Body of pancreas (tissue), 4 donors: Measurements from ENCODE around the gene TFDP1. TPM values are rescaled to one million over a fixed set of nuclear protein-coding genes. Genes with fewer than 3 reads are reported as not detected.

Experiments used
- ATAC-seq: fragments of 150-250 bp; one replicate; pipeline ENCODE4 v1.9.1; 2016
- DNase-seq, 4 donors: peaks; one replicate each; pipeline ENCODE4 v3.0.0-alpha.2; 2019
- H3K27ac ChIP-seq, 4 donors: fragments of 200-600 bp; sonication (generic); 1 replicate in 3 of 4; 2 replicates in 1 of 4; pipeline versions ENCODE4 v1.5.1 to v1.6.1; 2016 to 2019; ENCODE audit warnings: mild to moderate bottlenecking in 1 of 4, mixed read lengths in 1 of 4, moderate library complexity in 1 of 4
- H3K27me3 ChIP-seq, 2 donors: fragments of 200-600 bp; sonication (generic); one replicate each; pipeline ENCODE4 v1.6.0; 2016; ENCODE audit warnings: mild to moderate bottlenecking in 1 of 2
- H3K36me3 ChIP-seq, 2 donors: fragments of 200-600 bp; sonication (generic); replicated peaks in 1 of 2; 2 replicates each; pipeline ENCODE4 v1.5.1; 2016; ENCODE audit warnings: low read depth in 2 of 2; ENCODE audit not compliant: insufficient read depth in 1 of 2
- H3K4me1 ChIP-seq: fragments of 200-600 bp; sonication (generic); one replicate; pipeline ENCODE4 v1.6.0; 2016
- H3K4me3 ChIP-seq, 2 donors: fragments of 200-600 bp; sonication (generic); 1 replicate in 1 of 2; 2 replicates in 1 of 2; pipeline ENCODE4 v1.5.1; 2016 to 2019
- H3K9me3 ChIP-seq, 3 donors: fragments of 200-600 bp; sonication (generic); 1 replicate in 2 of 3; 2 replicates in 1 of 3; pipeline ENCODE4 v1.5.1; 2016
- CTCF ChIP-seq, 7 experiments: fragments of 450-650 bp in 4 of 7; fragments of 200-600 bp in 3 of 7; sonication (generic) in 3 of 7; IDR thresholded peaks; one replicate each; pipeline ENCODE4 v1.5.1; 2016 to 2019; ENCODE audit warnings: antibody characterized with exemption in 7 of 7
- POLR2A ChIP-seq, 3 donors: fragments of 450-650 bp; IDR thresholded peaks; one replicate each; pipeline ENCODE4 v1.6.1; 2016; ENCODE audit warnings: antibody characterized with exemption in 3 of 3, mild to moderate bottlenecking in 2 of 3
- WGBS, 2 donors: methylation state at CpG; one replicate each; pipeline ENCODE4 v1.1.5; 2017; 5-methylcytosine and 5-hydroxymethylcytosine counted together
- intact Hi-C: fragments of 100-400 bp; cut with DNase I; formaldehyde crosslinking; loops from one replicate; pipeline ENCODE4 v1.15.1; 2023
- total RNA-seq, 2 donors: library from RNA; depleted of rRNA; stranded (reverse); fragments of >200 nt; gene quantifications; one replicate each; pipeline ENCODE4 v1.1.0, GENCODE V29; 2016

Gene TFDP1
- total RNA-seq, 2 donors from 2014 or later: 16.5 to 22.8 TPM

- TF ChIP-seq POLR2A (IDR thresholded peaks at IDR 0.05) (no peak), CTCF (IDR thresholded peaks at IDR 0.05) (no peak)
- no peaks in the 10 kb centered on the region for H3K27me3 ChIP-seq
- 85 to 93% methylated on average over 17 of the region's 17 CpGs for WGBS, 2 donors
- DNase-seq (no peak), ATAC-seq (no peak)
- H3K4me1 ChIP-seq: no peaks in the 10 kb centered on the region
- peaks cover 0 to 11% of the 10 kb centered on the region in 2 donors for H3K36me3 ChIP-seq
- intact Hi-C loops: no loop called here
- no peaks in the 10 kb centered on the region for H3K9me3 ChIP-seq
- H3K4me3 ChIP-seq: no peak overlapping the region
- no peak overlapping the region for H3K27ac ChIP-seq
These were observed 45.3 kb downstream of the TFDP1 start for GRCh38 chr13:113629866-113630265.

GRCh38 chr13:113630296-113630695, 45.7 kb downstream of the TFDP1 start:
- DNase-seq (no peak), ATAC-seq (no peak)
- intact Hi-C loops: no loop called here
- WGBS, 2 donors: 90 to 93% methylated on average over 11 of the region's 11 CpGs
- H3K4me1 ChIP-seq: no peaks in the 10 kb centered on the region
- H3K27ac ChIP-seq: no peak overlapping the region
- H3K36me3 ChIP-seq: peaks cover 0 to 13% of the 10 kb centered on the region in 2 donors
- TF ChIP-seq POLR2A (IDR thresholded peaks at IDR 0.05) (no peak), CTCF (IDR thresholded peaks at IDR 0.05) (no peak)
- H3K27me3 ChIP-seq: no peaks in the 10 kb centered on the region
- no peaks in the 10 kb centered on the region for H3K9me3 ChIP-seq
- H3K4me3 ChIP-seq: no peak overlapping the region

- H3K27ac ChIP-seq: no peak overlapping the region
- H3K4me1 ChIP-seq: no peaks in the 10 kb centered on the region
- intact Hi-C loops: no loop called here
- H3K9me3 ChIP-seq: no peaks in the 10 kb centered on the region
- TF ChIP-seq CTCF (IDR thresholded peaks at IDR 0.05) (no peak), POLR2A (IDR thresholded peaks at IDR 0.05) (no peak)
- DNase-seq (no peak), ATAC-seq (no peak)
- 57 to 90% methylated on average over 2 to 6 of the region's 6 CpGs for WGBS, 2 donors
- no peak overlapping the region for H3K4me3 ChIP-seq
- H3K27me3 ChIP-seq: no peaks in the 10 kb centered on the region
- H3K36me3 ChIP-seq: peaks cover 0 to 15% of the 10 kb centered on the region in 2 donors
These were observed 46.3 kb downstream of the TFDP1 start for GRCh38 chr13:113630804-113631203.

GRCh38 chr13:113631341-113632095, 47.0 kb downstream of the TFDP1 start:
- Histone ChIP-seq H3K27me3 (no peaks in the 10 kb centered on the region), H3K4me3 (no peak overlapping the region), H3K4me1 (no peaks in the 10 kb centered on the region), H3K27ac (no peak overlapping the region), H3K9me3 (no peaks in the 10 kb centered on the region), H3K36me3 (peaks cover 0 to 18% of the 10 kb centered on the region in 2 donors)
- intact Hi-C loops: no loop called here
- TF ChIP-seq POLR2A (IDR thresholded peaks at IDR 0.05): no peak
- TF ChIP-seq CTCF (IDR thresholded peaks at IDR 0.05): no peak
- DNase-seq (no peak), ATAC-seq (no peak)
- WGBS, 2 donors: 94 to 95% methylated on average over 24 to 42 of the region's 42 CpGs
